GM18499 (cell line): ENCODE results near the gene WDR7.
"Not testable (repeated sequence)": the region's sequence is repeated elsewhere in the genome, so short reads cannot be mapped to it uniquely, and the experiment has no call there.

ENCODE experiments used
- ATAC-seq: cut with Tn5 transposase; IDR thresholded peaks from one replicate; pipeline ENCODE4 v1.9.1; 2021; ENCODE audit warnings: moderate number of reproducible peaks; ENCODE audit not compliant: insufficient read depth, unreplicated experiment

The WDR7 gene

DNA sequence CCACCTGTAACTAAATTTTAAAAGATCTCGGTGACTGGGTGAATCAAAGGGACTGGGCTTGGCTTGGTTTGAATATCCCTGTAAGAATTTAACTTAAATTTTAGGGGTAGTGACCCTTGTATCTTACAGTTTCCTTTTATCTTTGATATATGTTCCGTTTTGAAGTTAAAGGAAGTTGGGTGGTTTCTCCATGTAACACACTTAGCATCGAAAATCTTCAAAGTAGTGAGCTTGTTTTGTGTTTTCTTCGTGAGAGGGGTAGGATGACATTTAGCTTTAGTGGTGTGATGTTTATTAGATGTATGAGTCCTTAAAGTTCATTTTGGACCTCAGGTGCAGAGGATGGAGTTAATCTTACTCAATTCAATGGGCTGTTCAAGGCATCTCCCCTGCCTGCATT is 1.6 kb downstream of the WDR7 start:
- no peak for ATAC-seq

DNA sequence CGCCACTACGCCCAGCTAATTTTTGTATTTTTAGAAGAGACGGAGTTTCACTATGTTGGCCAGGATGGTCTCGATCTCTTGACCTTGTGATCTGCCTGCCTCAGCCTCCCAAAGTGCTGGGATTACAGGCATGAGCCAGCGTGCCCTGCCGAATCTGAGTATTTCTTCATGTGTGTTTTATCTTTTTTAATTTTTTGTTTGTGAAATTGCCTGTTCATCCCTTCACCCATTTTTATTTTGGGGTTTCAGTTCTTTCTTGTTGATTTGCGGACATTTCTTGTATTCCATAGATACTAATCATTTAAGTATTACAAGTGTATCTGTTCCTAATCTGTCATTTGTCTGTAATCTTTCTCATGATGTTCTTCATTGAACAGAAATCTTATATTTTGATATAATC is 3.1 kb downstream of the WDR7 start:
- not testable (repeated sequence) for ATAC-seq

- no peak for ATAC-seq
These were observed 7.1 kb downstream of the WDR7 start for GRCh38 chr18:56658261-56658660.

DNA sequence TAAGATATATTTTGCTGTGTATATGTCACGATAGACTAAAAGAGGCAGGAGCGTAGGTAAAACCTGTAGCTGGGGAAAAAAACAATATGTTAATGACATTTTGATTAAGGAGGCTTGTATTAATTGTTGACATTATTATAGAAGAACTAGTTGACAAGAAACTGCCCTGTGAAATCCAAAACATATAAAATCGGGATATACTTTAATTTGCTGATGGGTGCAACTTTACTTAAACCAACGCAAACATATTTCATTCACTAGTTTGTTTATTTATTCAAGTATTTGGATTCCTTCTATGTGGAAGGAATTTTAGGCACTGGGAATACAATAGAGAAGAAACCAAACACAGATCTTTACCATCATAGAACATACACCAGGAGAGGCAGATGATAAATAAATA is 8.0 kb downstream of the WDR7 start:
- ATAC-seq, result no peak

- no peak for ATAC-seq
These were observed 9.5 kb downstream of the WDR7 start for GRCh38 chr18:56660655-56661054.

DNA sequence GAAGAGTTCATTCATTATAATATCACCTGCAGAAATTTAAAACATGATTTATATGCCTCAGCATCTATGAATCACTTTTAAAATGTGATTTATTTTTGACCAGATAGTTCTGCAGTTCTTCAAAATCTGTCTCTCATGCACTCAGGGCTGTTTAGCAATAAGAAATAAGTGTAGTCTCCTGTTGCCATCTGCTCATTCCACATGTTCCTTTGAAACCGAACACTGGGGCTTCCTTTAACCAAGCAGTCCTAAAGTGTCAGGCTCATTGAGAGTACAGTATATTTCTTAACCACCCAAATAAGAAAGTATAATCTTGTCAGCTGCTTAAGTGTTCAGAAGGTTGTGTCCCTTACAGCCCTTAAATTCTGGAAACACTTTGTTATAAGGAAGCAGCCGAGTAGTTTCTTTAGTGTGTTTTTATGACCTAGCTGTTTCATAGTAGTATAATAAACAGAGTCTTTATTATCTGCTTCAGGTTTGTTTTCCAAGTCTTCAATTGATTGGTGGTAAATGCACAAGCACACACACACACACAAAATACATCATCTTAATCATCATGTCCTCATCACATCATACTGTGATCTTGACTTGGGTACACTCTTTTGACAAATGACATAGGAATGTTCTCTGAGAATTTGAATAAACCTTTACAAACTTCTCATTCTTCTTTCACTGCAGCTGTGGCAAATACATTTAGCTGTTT is 10.4 kb downstream of the WDR7 start:
- no peak for ATAC-seq

- ATAC-seq, result no peak
These were observed 10.9 kb downstream of the WDR7 start for GRCh38 chr18:56662063-56662408.

DNA sequence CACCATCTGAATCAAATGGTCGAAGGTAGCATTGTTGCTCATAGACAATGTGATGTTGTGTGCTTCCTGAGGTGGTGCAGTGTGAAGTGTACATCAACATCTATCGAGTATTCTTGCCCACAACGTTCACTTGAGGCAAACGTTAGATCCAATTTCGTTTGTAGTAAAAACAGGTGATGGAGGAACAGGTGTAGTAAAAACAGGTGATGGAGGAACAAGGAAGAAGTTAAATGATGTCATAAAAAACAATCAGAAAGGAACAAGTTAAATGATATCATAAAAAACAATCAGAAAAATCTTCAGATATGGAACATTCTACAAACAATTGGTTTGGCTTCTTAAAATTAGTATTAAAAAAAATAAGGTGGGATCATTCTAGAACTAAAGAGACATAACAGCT is 11.3 kb downstream of the WDR7 start:
- ATAC-seq, result no peak

GRCh38 chr18:56662902-56663301 is 11.7 kb downstream of the WDR7 start:
- no peak for ATAC-seq

DNA sequence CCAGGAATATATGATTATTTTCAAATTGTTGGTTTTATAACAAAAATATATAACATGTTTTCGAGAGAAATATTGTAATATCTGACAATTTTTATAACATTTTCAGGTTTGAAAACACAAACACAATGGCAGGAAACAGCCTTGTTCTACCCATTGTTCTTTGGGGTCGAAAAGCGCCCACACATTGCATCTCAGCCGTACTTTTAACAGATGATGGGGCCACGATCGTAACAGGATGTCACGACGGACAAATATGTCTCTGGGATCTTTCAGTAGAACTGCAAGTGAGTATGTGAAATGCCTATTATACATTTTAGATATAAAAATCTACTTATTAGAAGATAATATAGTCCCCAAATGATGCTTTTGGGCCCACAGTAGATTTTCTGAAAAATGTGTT is 21.2 kb downstream of the WDR7 start:
- no peak for ATAC-seq

GRCh38 chr18:56672981-56673380 is 21.8 kb downstream of the WDR7 start:
- ATAC-seq, result no peak

DNA sequence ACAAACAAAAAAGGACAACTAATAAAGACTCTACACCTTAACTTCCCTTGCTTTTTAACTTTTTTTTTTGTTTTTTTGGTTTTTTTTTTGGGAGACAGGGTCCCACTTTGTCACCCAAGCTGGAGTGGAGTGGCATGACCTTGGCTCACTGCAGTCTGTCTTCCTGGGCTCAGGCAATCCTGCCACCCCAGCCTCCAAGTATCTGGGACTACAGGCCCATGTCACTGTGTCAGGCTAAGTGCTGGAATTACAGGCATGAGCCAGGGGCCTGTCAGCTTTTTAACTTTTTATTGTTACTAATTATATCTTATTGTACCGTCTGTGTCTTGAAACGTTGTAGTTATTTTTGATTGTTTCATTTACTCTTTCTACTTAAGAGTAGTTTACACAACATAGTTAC is 25.5 kb downstream of the WDR7 start:
- no peak for ATAC-seq

- no peak for ATAC-seq
These were observed 27.8 kb downstream of the WDR7 start for GRCh38 chr18:56678836-56679565.

- ATAC-seq, result no peak
These were observed 33.1 kb downstream of the WDR7 start for GRCh38 chr18:56684277-56684676.

GRCh38 chr18:56691530-56691929 is 40.4 kb downstream of the WDR7 start:
- ATAC-seq, result no peak

- ATAC-seq, result no peak
These were observed 45.8 kb downstream of the WDR7 start for GRCh38 chr18:56696966-56697365.

DNA sequence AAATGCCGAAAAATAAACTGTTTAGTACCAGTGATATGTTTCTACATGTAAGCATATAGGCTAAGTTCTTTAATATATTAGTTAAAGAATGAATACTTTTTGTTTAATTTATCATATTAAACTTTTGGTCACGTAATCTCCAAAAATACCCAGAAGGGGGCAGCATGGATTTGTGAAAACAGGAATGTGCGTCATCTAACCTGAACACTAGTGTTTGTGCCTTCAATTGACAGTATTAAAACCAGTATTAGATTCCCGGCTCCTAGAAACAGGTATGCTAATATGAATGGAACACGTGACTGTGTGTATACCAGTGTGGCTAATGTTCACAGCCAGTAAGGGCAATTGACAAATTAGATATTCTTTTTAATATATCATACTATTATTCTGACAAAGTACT is 51.8 kb downstream of the WDR7 start:
- no peak for ATAC-seq

GRCh38 chr18:56709463-56709862 is 58.3 kb downstream of the WDR7 start:
- ATAC-seq, result peak; percentile 96

GRCh38 chr18:56711708-56712445 is 60.7 kb downstream of the WDR7 start:
- ATAC-seq, result no peak

DNA sequence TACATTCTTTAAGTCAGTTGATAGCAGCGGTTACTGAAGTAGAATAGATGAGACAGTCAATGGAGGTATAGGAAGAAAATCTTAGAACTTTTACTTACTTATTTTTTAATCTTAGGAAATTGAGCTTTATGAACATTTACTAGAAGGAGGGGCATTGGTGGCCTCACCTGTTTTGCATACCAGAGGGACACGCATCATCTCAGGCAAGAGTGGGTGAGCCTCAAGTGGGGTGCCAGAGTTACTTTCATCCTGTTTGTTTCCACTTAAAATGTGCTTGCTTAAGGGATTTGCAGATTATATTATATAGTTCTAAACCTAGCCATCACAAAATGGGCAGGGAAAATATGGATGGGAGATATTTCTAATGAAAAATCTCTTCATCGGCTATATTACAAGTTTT is 61.6 kb downstream of the WDR7 start:
- no peak for ATAC-seq

GRCh38 chr18:56715121-56715520 is 64.0 kb downstream of the WDR7 start:
- no peak for ATAC-seq
